Psoas muscle (tissue), 8 donors: Measurements from ENCODE around the gene IP6K3. TPM values are rescaled to one million over a fixed set of nuclear protein-coding genes. Genes with fewer than 3 reads are reported as not detected.

Experiments used
- ATAC-seq, 4 donors: fragments of 200-7000 bp; cut with Tn5 transposase; one replicate each; pipeline ENCODE4 v1.9.1; 2020; ENCODE audit warnings: moderate library complexity in 3 of 4, mild to moderate bottlenecking in 2 of 4
- DNase-seq, 2 donors: peaks; one replicate each; pipeline ENCODE4 v3.0.0-alpha.2; 2020
- H3K27ac ChIP-seq: fragments of 200-600 bp; one replicate; pipeline ENCODE4 v1.8.0; 2022
- H3K27me3 ChIP-seq, 3 donors: fragments of 200-600 bp in 1 of 3; one replicate each; pipeline versions ENCODE4 v1.6.1 to v1.8.0; 2013 to 2022; ENCODE audit warnings: low read length in 2 of 3, mild to moderate bottlenecking in 2 of 3, moderate library complexity in 1 of 3; ENCODE audit not compliant: insufficient read depth in 3 of 3
- H3K36me3 ChIP-seq, 2 donors: fragments of 200-600 bp in 1 of 2; one replicate each; pipeline versions ENCODE4 v1.6.1 to v1.8.0; 2013 to 2022; ENCODE audit warnings: low read depth in 1 of 2, mild to moderate bottlenecking in 1 of 2, moderate library complexity in 1 of 2; ENCODE audit not compliant: insufficient read depth in 1 of 2
- H3K4me1 ChIP-seq: fragments of 200-600 bp; one replicate; pipeline ENCODE4 v1.8.0; 2022
- H3K4me3 ChIP-seq: fragments of 200-600 bp; one replicate; pipeline ENCODE4 v1.8.0; 2022; ENCODE audit warnings: mild to moderate bottlenecking
- H3K9me3 ChIP-seq: fragments of 200-600 bp; one replicate; pipeline ENCODE4 v1.8.0; 2022
- CTCF ChIP-seq: fragments of 200-600 bp; IDR thresholded peaks from one replicate; pipeline ENCODE4 v1.8.0; 2022; ENCODE audit warnings: antibody characterized with exemption
- WGBS, 3 donors: extraction: QIAGEN DNeasy Blood & Tissue Kit; methylation state at CpG; one replicate each; pipeline versions ENCODE4 v1.1.6 to v1.1.7; 2013; 5-methylcytosine and 5-hydroxymethylcytosine counted together
- intact Hi-C, 2 donors: fragments of 100-400 bp; cut with DNase I; formaldehyde crosslinking; loops; one replicate each; pipeline versions ENCODE4 v1.11.0 to v1.14.2; 2022
- polyA plus RNA-seq, 3 donors: library from polyadenylated mRNA; stranded (reverse); fragments of 200-250 nt; gene quantifications; one replicate each; pipeline ENCODE4 v1.2.3, GENCODE V29; 2013
- total RNA-seq, 4 donors: library from RNA; stranded (reverse); fragmentation: NEBNext Ultra II Directional in 2 of 4; extraction: Animal tissue kit (Norgen Biotek cat#: 25700) in 2 of 4; gene quantifications; one replicate each; pipeline versions ENCODE4 v1.2.1 to v1.2.4, GENCODE V29; 2021 to 2023
- donor health status: healthy with polysubstance abuse.
- donor health status: DM: no; HTN: no; CAD: no; lungs with moderate emphysema.
- donor health status: Bipolar disorder and iron deficiency.
- donor health status: healthy.
- donor health status: DM: yes; HTN: yes; CAD: no.
- donor health status: DM: no; HTN: no; CAD: no.
- donor health status: DM: no; HTN: no; CAD: no.
- donor health status: DM: yes; HTN: yes; CAD: no.

The IP6K3 gene
- total and polyA plus RNA-seq, 7 donors, result 95.7 to 363 (median 220) TPM

GRCh38 chr6:33784787-33785186 lies 38.1 kb upstream of the IP6K3 start:
- intact Hi-C loops, result no loop called here
- Histone ChIP-seq H3K27me3 (no peaks in the 10 kb centered on the region), H3K9me3 (no peaks in the 10 kb centered on the region), H3K27ac (peak overlapping the region; percentile 33), H3K36me3 (peaks cover 4 to 57% of the 10 kb centered on the region in 2 donors), H3K4me1 (peaks cover 37% of the 10 kb centered on the region), H3K4me3 (no peak overlapping the region)
- TF ChIP-seq CTCF, result no peak
- ATAC-seq (no peak), DNase-seq (no peak)
- 73 to 75% (median 74%) methylated on average over 13 of the region's 13 CpGs for WGBS, 3 donors

GRCh38 chr6:33783781-33784520 lies 37.2 kb upstream of the IP6K3 start:
- no peak for TF ChIP-seq CTCF
- no peak overlapping the region for H3K27ac ChIP-seq
- H3K27me3 ChIP-seq, result no peaks in the 10 kb centered on the region
- WGBS, 3 donors, result 89 to 92% (median 92%) methylated on average over 10 of the region's 10 CpGs
- DNase-seq (no peak), ATAC-seq (no peak)
- H3K4me1 ChIP-seq, result peaks cover 33% of the 10 kb centered on the region
- peaks cover 6 to 66% of the 10 kb centered on the region in 2 donors for H3K36me3 ChIP-seq
- intact Hi-C loops, result no loop called here
- H3K4me3 ChIP-seq, result no peak overlapping the region
- no peaks in the 10 kb centered on the region for H3K9me3 ChIP-seq

DNA sequence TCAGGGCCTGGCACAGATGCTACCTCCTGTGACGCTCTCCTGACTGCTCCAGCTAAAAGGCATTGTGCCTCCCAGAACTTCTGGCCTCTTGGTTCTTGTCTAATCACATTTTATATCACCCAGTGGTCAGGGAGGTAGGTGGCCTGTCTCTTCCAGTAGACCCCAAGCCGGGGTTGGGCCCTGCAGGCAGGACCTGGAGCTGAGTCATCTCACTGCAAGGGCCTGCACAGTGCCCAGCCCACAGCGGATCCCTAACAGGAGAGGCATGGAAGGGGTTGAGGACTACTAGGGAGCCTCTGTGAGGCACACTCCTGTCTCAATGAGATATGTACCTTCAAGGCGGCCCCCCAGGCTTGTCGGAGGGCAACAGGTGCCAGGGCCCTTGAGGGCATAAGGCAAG lies 35.9 kb upstream of the IP6K3 start:
- Histone ChIP-seq H3K36me3 (peaks cover 16 to 80% of the 10 kb centered on the region in 2 donors), H3K4me1 (peaks cover 28% of the 10 kb centered on the region)
- 91 to 93% (median 92%) methylated on average over 5 of the region's 5 CpGs for WGBS, 3 donors

DNA sequence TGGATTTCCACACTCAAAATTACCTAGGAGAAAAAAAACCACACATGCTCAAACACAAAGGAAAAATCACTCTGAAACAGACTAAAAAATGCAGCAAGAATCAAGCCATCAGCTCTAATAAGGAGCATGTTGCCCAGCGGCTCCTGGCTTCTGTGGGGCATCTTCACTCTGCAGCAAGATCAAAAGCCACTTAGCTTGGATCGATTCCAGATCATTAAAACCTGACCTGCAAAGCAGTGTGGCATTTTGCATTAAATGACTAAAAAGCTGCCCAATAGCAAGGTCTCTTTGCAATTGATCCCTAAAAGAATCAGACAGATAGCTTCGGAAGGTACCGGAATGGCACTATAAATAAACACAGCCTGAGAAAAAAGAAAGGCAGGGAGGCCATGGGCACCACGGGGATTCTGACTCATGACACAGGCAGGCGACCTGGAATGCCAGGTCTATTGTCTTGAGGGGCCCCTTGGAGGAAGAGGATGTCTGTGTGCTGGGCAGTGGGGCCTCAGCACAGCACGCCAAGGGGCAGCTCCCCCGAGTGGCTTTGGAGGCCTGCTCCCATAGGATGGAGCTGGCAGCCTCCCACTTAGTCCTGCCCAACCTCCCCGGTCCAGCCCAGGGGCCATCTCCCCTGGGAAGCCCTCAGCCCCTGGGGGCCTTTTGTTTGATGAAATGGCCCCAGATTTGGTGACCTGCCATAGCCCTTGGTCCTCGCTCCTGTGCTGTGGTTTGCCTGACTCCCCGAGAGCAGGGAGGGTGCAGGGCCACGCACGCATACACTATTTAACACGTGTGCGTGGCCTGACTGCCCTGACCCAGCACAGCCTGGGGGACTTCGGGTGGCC lies 34.6 kb upstream of the IP6K3 start:
- peak in 3 of 4 donors; percentile 38 to 53 (median 52) for ATAC-seq
- peaks cover 22 to 92% of the 10 kb centered on the region in 2 donors for H3K36me3 ChIP-seq
- TF ChIP-seq CTCF, result no peak
- no peaks in the 10 kb centered on the region for H3K9me3 ChIP-seq
- no peaks in the 10 kb centered on the region for H3K27me3 ChIP-seq
- H3K4me1 ChIP-seq, result peaks cover 16% of the 10 kb centered on the region
- WGBS, 3 donors, result 59 to 69% (median 62%) methylated on average over 16 of the region's 16 CpGs
- intact Hi-C loops, result no loop called here
- H3K27ac ChIP-seq, result no peak overlapping the region
- no peak overlapping the region for H3K4me3 ChIP-seq
- no peak for DNase-seq

More for the DNA sequence above, 35.9 kb upstream of the IP6K3 start:
- H3K27ac ChIP-seq, result no peak overlapping the region
- intact Hi-C loops, result no loop called here
- no peak overlapping the region for H3K4me3 ChIP-seq
- no peak for ATAC-seq
- DNase-seq, result no peak
- no peaks in the 10 kb centered on the region for H3K27me3 ChIP-seq
- H3K9me3 ChIP-seq, result no peaks in the 10 kb centered on the region
- TF ChIP-seq CTCF, result no peak
